Fibroblast of lung (primary cell): ENCODE data around the gene FIBP. TPM values are rescaled to one million over a fixed set of nuclear protein-coding genes. Genes with fewer than 3 reads are reported as not detected.
A peak's percentile ranks its signal among the peaks of the same experiment; 100 is the strongest.

Source experiments
- DNase-seq, 2 donors: peaks; one replicate each; pipeline versions ENCODE4 v3.0.0 to v3.0.0-alpha.2; 2010; ENCODE audit warnings: low read depth in 2 of 2
- H2AFZ ChIP-seq: 2 replicates; pipeline ENCODE4 v1.5.1; 2012; ENCODE audit warnings: low read length, control low read depth, inconsistent platforms
- H3K27ac ChIP-seq: 2 replicates; pipeline ENCODE4 v1.5.1; 2011; ENCODE audit warnings: low read length, control low read depth; ENCODE audit not compliant: insufficient read depth
- H3K27me3 ChIP-seq: 2 replicates; pipeline ENCODE4 v1.5.1; 2011; ENCODE audit warnings: mild to moderate bottlenecking, low read length; ENCODE audit not compliant: control insufficient read depth, insufficient read depth
- H3K36me3 ChIP-seq: 2 replicates; pipeline ENCODE4 v1.5.1; 2011; ENCODE audit warnings: low read length; ENCODE audit not compliant: control insufficient read depth, insufficient read depth
- H3K4me1 ChIP-seq: 2 replicates; pipeline ENCODE4 v1.5.1; 2011; ENCODE audit warnings: low read length; ENCODE audit not compliant: control insufficient read depth, insufficient read depth; ENCODE audit errors: extremely low read depth
- H3K4me2 ChIP-seq: 2 replicates; pipeline ENCODE4 v1.5.1; 2011; ENCODE audit warnings: low read length, control low read depth; ENCODE audit not compliant: insufficient read depth; ENCODE audit errors: extremely low read depth
- H3K4me3 ChIP-seq, 4 experiments: fragments of 200-600 bp in 1 of 4; sonication (generic) in 1 of 4; replicated peaks in 1 of 4; 2 replicates each; pipeline ENCODE4 v1.5.1; 2011 to 2016; ENCODE audit warnings: low read length in 4 of 4, low read depth in 3 of 4, mild to moderate bottlenecking in 3 of 4, control low read depth in 2 of 4, inconsistent platforms in 1 of 4, mixed read lengths in 1 of 4; ENCODE audit not compliant: insufficient read depth in 1 of 4; ENCODE audit errors: control extremely low read depth in 1 of 4
- H3K79me2 ChIP-seq: 2 replicates; pipeline ENCODE4 v1.5.1; 2012; ENCODE audit warnings: mild to moderate bottlenecking, low read length, inconsistent platforms; ENCODE audit not compliant: control insufficient read depth, insufficient read depth
- H3K9ac ChIP-seq: 2 replicates; pipeline ENCODE4 v1.5.1; 2011; ENCODE audit warnings: mild to moderate bottlenecking, low read length, control low read depth; ENCODE audit not compliant: insufficient read depth
- H3K9me3 ChIP-seq: 2 replicates; pipeline ENCODE4 v1.5.1; 2012; ENCODE audit warnings: low read depth, low read length; ENCODE audit not compliant: control insufficient read depth, insufficient read depth
- H4K20me1 ChIP-seq: 2 replicates; pipeline ENCODE4 v1.5.1; 2011; ENCODE audit warnings: low read length; ENCODE audit not compliant: control insufficient read depth, insufficient read depth; ENCODE audit errors: extremely low read depth
- CTCF ChIP-seq, 2 donors: IDR thresholded peaks in 1 of 2; conservative IDR thresholded peaks in 1 of 2; 1 replicate in 1 of 2; 2 replicates in 1 of 2; pipeline ENCODE4 v1.5.1; 2011 to 2012; ENCODE audit warnings: low read length in 2 of 2, control low read depth in 1 of 2, inconsistent platforms in 1 of 2, low read depth in 1 of 2, mild to moderate bottlenecking in 1 of 2
- EZH2 ChIP-seq: IDR thresholded peaks from 2 replicates; pipeline ENCODE4 v1.5.1; 2012; ENCODE audit warnings: low read length, control low read depth, mild to moderate bottlenecking; ENCODE audit errors: missing control alignments
- polyA plus RNA-seq, 2 donors: library from polyadenylated mRNA; depleted of rRNA in 1 of 2; stranded (reverse) in 1 of 2; unstranded in 1 of 2; fragments of >200 nt; gene quantifications; 2 replicates each; pipeline ENCODE4 v1.2.1, GENCODE V29; 2011 to 2012; ENCODE audit warnings: missing spikeins in 1 of 2
- total RNA-seq: library from RNA; depleted of rRNA; stranded (reverse); fragments of >200 nt; gene quantifications from 2 replicates; pipeline ENCODE4 v1.2.1, GENCODE V29; 2014

Gene FIBP
- total and polyA plus RNA-seq, 2 donors (not counting 1 experiment from before 2014, with no cell fraction given): 81.0 to 168 TPM

- Histone ChIP-seq H2AFZ (no peak within 1 kb of the TSS), H3K27me3 (no peaks in the 10 kb centered on the region), H3K79me2 (no peaks in the 10 kb centered on the region), H3K4me3 (no peak within 1 kb of the TSS), H4K20me1 (no peaks in the 10 kb centered on the region), H3K4me2 (no peak within 1 kb of the TSS), H3K4me1 (no peaks in the 10 kb centered on the region), H3K9ac (no peak within 1 kb of the TSS), H3K36me3 (peaks cover 24% of the 10 kb centered on the region), H3K27ac (no peak within 1 kb of the TSS), H3K9me3 (no peaks in the 10 kb centered on the region)
- no peak for DNase-seq
- no peak for TF ChIP-seq EZH2
- TF ChIP-seq CTCF (conservative IDR thresholded peaks at IDR 0.05 in 1 of 2, IDR thresholded peaks at IDR 0.05 in 1 of 2; ENCODE audit: low read depth in 1 of 2, low read length in 2 of 2): no peak
Observed at GRCh38 chr11:65879617-65880016, 8.7 kb downstream of the FIBP start, which contains the start of gene CTSW. CTSW (plus strand) TSS chr11:65879837; CDS start chr11:65879855, 18 bp downstream.

GRCh38 chr11:65873318-65874156 is 14.7 kb downstream of the FIBP start:
- H3K79me2 ChIP-seq: peaks cover 27% of the 10 kb centered on the region
- peak overlapping the region; percentile 94 for H3K4me2 ChIP-seq
- H3K27ac ChIP-seq: peak overlapping the region; percentile 77
- no peaks in the 10 kb centered on the region for H3K9me3 ChIP-seq
- H3K4me3 ChIP-seq: peak overlapping the region; percentile 41 to 80 (median 65)
- H2AFZ ChIP-seq: peak overlapping the region; percentile 75
- DNase-seq: peak; percentile 86 to 92
- H3K9ac ChIP-seq: peak overlapping the region; percentile 82
- H3K27me3 ChIP-seq: no peaks in the 10 kb centered on the region
- peaks cover 14% of the 10 kb centered on the region for H3K36me3 ChIP-seq
- H4K20me1 ChIP-seq: no peaks in the 10 kb centered on the region
- no peak for TF ChIP-seq CTCF (conservative IDR thresholded peaks at IDR 0.05 in 1 of 2, IDR thresholded peaks at IDR 0.05 in 1 of 2; ENCODE audit: low read depth in 1 of 2, low read length in 2 of 2)
- TF ChIP-seq EZH2: no peak
- peaks cover 20% of the 10 kb centered on the region for H3K4me1 ChIP-seq

- peaks cover 30% of the 10 kb centered on the region for H3K79me2 ChIP-seq
- H3K4me1 ChIP-seq: peaks cover 23% of the 10 kb centered on the region
- H3K9ac ChIP-seq: peak within 1 kb of the TSS; percentile 82
- H3K36me3 ChIP-seq: peaks cover 20% of the 10 kb centered on the region
- no peak for TF ChIP-seq EZH2
- TF ChIP-seq CTCF (conservative IDR thresholded peaks at IDR 0.05 in 1 of 2, IDR thresholded peaks at IDR 0.05 in 1 of 2; ENCODE audit: low read depth in 1 of 2, low read length in 2 of 2): no peak
- peak within 1 kb of the TSS; percentile 75 to 81 (median 78) for H3K4me3 ChIP-seq
- H3K27me3 ChIP-seq: no peaks in the 10 kb centered on the region
- peak within 1 kb of the TSS; percentile 88 for H3K27ac ChIP-seq
- no peaks in the 10 kb centered on the region for H3K9me3 ChIP-seq
- peak within 1 kb of the TSS; percentile 96 for H3K4me2 ChIP-seq
- peak in 1 of 2 donors; percentile 56 for DNase-seq
- H4K20me1 ChIP-seq: no peaks in the 10 kb centered on the region
- peak within 1 kb of the TSS; percentile 75 for H2AFZ ChIP-seq
Observed at GRCh38 chr11:65872586-65873317, 15.5 kb downstream of the FIBP start, which contains the start of gene EFEMP2. EFEMP2 (minus strand) TSS chr11:65872800; CDS start chr11:65872354, 446 bp downstream.
